T-helper 2 cell treated with Interferon-gamma antibody and Interleukin-4, amounts not matched to agents 100 ng/mL and 5 ng/mL, for 36 hours (primary cell): Measurements from ENCODE around the gene SEMA4B. TPM values are rescaled to one million over a fixed set of nuclear protein-coding genes. Genes with fewer than 3 reads are reported as not detected.

Experiments
- intact Hi-C: fragments of 100-400 bp; cut with micrococcal nuclease; formaldehyde crosslinking; loops from one replicate; pipeline ENCODE4 v1.15.1; 2023
- total RNA-seq: library from RNA; stranded (reverse); gene quantifications from 2 replicates; pipeline ENCODE4 v1.2.3, GENCODE V29; 2022

Gene SEMA4B
- total RNA-seq, 1 donor from 2014 or later, result 19.0 TPM

DNA sequence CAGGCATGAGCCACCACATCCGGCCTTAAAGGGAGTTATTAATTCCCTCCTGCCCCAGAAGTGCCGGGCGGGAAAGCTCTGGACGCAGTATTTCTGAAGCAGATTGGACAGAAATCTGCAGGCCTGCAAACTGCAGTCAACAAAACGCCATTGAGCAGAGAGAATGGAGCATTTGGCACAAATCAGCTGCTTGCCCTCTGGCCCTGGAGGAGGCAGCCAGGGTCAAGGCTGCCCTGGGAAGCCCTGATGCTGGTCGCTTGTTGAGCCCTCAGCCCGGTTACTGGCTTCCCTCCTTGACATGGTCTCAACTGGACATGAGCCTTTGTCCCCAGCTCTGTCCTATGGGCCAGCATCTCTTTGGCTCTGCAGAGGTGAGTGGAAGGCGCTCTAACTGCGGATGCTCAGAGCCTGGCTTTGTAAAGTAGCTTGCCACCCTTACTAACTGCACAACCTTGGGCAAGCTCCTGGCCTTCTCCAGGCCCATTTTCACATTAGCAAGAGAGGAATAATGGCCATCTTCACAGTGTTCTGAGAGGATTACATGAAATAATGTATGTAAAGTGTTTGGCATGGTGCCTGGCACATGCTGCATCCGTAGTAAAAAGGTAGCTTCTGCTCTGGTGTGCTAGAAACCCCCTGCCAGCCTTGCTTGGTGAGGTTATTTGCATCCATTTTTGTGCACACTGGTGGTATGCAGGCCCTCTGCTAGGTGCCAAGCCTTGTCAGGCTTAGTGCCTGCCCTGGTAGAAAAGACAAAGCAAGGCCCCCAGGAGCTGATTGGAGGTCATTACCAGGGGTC is 4.1 kb downstream of the SEMA4B start:
- intact Hi-C loops, result no loop called here

DNA sequence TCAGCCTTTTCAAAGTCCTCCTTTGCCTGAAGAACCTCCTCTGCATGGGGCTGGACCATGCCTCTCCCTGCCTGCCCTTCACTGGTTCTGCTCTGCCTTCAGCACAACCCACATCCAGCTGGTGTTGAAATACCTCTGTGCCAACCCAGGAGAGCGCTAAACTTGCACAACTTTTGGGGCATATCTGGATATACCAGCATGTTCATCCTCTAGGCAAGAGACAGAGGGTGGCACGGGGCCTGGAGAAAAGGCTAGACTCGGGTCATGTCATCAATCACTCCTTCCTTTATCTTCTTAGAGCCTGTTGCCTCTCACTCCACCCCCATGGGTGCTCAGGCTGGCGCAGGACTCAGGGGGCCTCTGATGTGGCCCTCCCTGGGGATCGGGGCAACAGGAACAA is 4.8 kb downstream of the SEMA4B start:
- intact Hi-C loops, result no loop called here

DNA sequence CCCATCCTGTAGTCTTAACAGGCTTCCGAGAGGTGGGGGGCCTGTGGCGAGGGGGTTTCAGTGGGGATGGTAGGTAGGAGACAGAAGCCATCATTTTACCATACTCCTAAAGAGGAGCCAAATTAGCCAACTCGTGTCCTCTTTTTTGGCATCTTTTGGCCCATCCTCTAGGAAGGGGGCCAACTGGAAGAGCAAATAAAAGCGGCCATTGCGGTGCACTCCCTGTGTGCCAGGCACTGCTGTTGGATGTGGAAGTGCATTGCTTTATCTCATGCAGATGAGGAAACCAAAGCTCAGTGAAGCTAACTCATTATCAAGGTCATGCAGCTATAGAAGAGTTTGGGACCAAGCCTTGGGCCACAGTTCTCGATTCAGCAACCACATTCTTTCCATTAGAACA is 6.1 kb downstream of the SEMA4B start:
- intact Hi-C loops, result no loop called here

DNA sequence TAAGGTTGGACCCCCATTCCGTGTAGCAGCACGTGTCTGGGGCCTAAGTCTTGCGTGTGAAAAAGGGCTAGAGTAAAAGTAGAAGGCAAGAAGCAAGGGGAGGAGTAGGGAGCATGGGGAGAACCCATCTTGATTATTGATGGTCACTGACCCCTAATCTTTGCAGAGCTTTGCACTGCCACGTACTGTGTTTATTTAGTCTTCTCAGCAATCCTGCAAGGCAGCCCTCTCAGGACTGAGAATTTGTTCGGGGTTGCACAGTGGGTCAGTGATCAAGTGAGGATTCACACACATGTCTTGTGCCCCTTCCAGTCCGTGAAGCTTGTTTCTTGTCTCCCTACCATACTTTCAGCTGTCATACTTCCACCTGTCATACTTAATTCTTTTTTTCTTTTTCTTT is 7.2 kb downstream of the SEMA4B start:
- intact Hi-C loops, result no loop called here

DNA sequence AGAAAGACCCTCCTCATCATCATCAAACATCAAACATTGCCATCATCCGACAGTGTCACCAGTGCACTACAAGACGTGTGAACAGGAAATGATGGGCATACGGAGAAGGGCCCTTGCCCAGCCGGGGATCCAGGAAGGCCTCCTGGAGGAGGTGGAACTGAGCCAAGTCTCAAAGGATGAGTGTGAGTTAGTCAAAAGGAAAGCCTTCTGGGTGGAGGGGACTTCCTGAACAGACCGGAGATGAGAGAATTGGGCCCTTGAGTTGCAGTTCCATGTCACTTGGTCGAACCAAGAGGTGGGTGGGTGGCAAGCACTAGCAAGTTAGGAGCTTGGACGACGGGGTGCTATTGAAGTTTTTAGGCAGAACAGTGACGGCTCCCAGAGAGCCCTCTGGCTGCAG is 8.5 kb downstream of the SEMA4B start:
- intact Hi-C loops, result no loop called here

DNA sequence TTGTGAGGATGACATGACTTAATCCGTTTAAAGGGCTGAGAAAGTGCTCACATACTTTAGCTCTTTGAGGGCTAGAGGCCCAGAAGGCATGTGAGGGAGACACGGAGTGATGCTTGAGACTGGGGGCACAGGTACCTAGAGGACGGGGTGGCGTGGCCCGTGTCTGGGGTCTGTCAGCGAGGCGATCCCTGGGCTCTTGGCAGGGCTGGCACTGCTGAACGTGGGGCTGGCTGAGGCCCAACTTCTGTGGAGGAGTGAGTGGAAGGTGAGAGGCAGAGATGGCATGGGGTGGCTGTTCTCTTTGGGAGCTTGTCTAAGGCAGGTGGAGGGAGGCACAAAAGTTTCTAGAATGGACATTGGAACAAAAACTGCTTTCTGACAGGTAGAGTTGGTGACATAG is 9.5 kb downstream of the SEMA4B start:
- intact Hi-C loops, result no loop called here

DNA sequence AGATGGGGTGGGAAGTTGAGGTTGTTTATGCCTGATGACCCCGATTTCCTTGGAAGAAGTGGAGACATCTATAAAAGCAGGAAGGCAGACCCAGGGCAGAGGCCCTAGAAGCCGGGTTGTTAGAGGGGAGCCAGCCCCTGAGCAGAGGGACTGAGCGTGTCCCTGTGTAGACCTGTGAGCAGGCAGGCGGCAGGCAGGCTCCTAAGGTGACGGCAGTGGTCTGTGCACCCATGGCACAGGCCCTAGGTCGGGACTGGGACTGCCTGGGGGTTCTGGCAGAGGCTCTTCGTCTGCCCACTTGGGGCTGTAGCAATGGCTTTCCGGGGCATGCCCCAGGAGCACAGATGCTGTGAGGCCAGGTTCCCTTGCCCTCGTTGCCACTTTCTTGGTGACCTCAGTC is 9.9 kb downstream of the SEMA4B start:
- intact Hi-C loops, result no loop called here

DNA sequence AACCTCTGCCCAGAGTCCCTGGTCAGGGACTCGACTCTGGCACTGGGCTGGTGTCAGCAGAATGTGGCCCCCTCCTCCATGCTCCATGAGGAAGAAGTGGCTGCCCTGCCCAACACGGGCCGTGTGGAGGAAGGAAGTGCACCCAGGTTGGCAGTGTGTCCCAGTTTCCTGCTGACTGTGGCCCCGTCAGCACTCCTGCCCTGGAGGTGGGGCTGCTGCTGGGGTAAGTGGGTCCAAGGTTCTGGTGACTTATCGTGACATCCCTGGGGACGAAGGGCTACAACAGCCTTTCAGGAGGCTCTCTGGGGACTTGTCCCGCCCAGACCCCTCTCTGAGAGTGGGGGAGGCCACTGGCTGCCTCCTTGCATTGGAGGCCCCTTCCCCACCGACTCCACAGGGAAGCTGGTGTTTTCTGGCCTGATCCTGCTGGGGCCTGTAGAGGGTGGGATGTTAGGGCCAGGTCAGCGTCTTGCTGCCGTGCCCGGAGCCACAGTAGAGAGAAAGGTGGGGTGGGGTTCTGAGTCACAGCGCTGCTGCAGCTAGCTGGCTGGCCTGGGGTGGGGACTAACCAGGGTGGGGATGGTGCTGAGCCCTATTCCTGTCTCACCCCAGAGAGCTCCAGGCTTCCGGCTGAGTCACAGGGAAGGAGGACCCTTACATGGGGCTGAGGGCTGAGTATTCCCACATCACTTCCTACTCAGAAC is 10.5 kb downstream of the SEMA4B start:
- intact Hi-C loops, result no loop called here

DNA sequence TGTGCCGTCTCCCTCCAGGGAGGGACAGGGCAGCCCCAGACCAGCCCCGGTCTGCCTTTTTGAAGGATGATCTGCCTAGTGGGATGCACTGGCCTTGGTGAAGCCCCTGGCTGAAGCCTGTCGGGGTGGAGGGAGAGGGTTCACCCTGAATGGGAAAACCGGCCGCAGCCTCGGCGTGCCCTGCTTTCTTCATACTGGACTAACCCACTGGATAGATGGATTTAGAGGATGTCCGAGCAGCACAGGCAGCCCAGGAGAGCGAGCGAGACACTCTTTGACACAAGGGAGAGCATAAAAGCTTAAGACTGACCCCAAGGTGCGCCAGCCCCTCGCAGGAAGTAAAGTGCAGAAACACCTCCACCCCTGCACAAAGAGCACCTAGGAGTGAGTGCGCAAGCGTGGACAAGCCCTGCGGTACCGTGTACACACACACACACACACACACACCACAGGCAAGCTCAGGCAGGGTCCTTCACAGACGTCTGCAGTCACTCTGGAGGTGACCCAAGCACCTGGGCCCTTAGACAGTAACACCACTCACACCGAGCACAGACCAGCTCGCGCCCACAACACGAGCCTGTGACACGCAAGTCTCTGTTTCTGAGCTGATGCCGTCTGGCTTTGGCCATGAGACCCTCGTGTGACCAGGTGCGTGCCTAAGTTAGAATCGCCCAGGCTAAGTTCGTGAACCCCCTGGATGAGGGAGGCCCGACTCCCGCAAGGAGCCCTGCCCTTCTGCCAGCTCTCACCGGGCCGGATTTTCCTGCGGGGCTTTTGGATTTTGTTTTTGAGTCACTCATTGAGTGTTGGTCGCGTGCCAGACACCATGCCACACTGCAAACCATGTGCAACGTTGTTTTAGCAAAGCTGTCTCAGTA is 11.3 kb downstream of the SEMA4B start:
- intact Hi-C loops, result no loop called here

DNA sequence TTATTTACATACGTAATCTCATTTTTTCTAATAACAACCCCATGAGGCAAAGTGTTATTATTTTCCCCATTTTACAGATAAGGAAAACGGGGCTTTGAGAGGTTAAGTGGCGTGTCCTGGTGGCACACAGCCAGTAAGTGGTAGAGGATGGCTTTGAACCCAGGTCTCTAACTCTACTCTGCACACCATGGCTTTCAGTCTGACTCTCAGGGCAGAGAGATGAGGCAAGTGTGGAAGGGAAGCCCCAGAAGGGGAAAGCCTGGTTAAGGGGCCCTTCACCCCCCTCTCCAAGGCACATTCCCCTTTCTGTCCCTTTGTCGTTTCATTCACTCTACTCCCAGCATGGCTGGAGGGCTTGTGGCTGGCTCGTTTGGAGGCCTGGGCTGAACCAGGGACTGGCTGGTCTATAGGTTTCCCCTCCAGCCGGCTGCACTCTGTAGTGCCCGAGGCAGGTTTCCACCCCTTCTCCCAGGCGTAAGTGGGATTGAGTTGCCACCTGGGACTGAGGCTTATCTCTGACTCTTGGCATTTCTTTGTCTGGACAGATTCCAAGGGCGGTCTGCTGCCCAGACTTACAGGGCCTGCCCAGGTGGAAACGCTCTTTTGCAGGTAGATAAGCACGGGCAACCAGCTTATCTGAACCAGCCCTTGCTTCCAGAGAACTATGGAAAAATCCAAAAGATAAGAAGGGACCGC is 12.1 kb downstream of the SEMA4B start:
- intact Hi-C loops, result no loop called here

DNA sequence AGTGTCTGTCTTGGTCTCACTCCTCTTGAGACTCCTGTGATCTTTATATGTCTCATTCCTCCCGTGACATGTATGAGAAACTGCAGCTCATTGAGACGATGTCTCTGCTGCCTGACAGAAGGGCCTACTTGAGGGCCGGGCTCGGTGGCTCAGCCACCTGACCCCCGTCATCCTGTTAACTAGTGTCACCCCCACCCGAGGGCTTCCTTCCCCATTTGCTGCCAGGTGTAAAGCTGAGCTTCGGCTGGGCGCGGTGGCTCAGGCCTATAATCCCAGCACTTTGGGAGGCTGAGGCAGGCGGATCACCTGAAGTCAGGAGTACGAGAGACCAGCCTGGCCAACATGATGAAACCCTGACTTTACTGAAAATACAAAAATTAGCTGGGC is 12.7 kb downstream of the SEMA4B start:
- intact Hi-C loops, result no loop called here

DNA sequence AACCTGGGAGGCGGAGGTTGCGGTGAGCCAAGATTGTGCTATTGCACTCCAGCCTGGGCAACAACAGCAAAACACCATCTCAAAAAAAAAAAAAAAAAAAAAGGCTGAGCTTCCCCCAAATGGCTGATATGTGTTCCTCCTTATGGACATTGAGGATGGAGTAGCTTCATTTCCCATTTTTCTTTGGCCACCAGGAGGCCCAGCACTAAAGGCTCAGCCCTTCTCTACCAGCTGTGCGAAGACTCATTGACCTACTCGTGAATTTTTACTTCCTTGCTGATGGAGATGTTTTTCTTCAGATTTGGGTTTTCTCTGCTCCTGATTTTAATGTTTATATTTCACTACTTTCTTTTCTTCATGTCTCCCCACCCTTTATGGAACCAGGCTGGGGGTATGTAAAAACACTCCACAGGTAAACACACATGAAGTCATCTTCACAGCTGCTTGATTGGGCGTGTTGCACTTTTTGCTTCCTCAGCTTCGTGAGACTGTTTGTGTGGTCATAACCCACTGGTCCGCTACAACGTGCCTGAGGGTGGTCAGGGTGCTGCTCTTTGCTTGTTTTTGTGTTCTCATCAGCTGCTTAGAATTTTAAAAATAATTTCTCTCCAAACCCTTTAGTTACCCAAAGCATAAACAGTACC is 13.5 kb downstream of the SEMA4B start:
- intact Hi-C loops, result no loop called here

DNA sequence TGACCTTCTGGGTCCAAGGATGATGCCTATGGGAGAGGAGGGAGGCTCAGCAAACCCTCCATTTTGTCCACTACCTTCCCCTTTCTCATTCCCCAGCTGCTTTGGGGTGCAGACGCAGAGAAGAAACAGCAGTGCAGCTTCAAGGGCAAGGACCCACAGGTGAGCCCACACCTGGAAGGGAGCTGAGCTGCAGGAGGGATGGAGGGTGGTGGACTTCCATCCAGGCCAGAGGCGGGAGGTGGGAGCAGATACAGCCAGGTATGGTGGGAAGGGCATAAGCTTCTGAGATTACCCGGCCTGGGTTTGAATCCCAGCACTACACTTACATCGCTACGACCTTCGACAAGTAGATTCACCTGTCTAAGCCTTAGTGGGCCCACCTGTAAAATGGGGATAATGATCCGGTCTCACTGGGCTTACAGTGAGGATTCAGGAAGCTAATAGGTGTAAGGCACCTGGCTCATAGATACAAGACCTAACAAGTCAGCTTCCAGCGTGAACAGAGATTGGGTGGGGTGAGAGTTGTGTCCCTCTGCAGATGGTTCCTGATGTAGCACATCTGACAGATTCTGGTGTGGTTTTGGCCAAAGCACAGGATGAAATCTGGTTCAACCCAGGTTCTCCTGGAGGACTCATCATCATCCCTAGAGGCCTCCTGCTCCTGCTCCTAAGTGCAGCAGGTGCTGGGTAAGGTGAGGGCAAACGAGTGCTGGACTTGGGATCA is 16.7 kb downstream of the SEMA4B start:
- intact Hi-C loops, result no loop called here

DNA sequence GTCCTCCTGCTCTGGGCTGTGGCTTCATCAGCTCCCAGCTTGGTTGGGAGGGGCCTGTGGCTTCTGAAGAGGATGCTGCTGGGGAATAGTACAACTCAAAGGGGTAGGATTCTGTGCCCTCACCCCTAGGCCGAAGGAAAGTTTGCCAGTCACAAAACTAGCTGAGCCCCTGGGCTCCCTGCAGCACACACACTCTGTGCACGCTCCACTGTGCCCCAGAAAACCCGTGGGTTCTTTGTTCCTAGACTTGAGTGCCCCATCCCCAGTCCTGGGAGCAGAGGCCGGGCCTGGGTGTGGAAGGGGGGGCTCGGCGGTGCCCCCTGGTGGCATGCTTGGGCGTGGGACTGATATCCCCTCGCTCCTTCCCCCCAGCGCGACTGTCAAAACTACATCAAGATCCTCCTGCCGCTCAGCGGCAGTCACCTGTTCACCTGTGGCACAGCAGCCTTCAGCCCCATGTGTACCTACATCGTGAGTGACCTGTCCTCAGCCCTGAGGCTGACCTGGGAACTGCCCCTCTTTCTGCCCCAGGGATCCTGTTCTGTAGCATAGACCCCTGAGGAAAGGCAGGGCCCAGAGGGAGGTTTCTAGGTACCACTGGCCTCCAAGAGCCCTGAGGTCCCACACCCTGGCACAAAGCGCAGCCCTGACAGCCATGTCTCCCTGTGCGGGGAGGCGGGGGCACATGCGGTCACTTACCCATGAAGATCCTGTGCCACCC is 18.5 kb downstream of the SEMA4B start:
- intact Hi-C loops, result loop anchor here (1.0 kb wide), 1 partner anchor 76 kb away; no protein-coding TSS in a partner anchor

DNA sequence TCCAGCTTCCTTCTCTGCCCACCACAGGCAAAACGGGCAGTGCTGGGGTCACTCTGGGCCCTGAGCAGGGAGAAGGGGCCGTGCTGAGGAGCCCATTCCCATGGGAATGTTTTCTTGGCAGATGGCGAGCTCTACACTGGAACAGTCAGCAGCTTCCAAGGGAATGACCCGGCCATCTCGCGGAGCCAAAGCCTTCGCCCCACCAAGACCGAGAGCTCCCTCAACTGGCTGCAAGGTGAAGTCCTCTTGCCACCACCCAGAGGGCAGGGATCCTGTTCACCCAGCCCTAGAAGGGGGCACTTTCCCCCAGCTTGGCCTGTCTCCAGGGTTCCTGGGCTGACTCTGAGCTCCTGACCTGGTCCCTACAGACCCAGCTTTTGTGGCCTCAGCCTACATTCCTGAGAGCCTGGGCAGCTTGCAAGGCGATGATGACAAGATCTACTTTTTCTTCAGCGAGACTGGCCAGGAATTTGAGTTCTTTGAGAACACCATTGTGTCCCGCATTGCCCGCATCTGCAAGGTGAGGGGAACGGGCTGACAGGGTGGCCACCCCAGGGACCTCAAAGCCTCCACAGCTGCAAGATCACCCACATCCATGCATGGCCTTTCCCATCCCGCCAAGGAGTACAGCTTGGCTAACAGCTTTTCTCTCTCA is 20.2 kb downstream of the SEMA4B start:
- intact Hi-C loops, result no loop called here

DNA sequence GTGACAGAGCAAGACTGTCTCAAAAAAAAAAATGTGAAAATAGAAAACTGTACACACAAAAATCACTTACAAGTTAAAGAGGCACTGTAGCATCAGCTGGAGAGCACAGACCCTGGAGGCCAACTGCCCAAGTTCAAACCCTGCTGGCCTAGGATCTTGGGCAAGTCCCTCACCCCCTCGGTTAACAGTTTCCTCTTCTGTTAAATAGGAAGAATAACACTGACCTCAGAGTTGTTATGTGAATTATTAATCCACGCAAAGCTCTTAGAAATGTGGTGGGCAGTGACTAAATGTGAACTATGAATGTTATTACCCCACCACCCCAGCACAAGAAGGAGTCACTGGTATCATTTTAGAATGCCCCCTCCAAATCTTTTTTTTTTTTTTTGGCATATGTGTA is 21.4 kb downstream of the SEMA4B start:
- intact Hi-C loops, result no loop called here

DNA sequence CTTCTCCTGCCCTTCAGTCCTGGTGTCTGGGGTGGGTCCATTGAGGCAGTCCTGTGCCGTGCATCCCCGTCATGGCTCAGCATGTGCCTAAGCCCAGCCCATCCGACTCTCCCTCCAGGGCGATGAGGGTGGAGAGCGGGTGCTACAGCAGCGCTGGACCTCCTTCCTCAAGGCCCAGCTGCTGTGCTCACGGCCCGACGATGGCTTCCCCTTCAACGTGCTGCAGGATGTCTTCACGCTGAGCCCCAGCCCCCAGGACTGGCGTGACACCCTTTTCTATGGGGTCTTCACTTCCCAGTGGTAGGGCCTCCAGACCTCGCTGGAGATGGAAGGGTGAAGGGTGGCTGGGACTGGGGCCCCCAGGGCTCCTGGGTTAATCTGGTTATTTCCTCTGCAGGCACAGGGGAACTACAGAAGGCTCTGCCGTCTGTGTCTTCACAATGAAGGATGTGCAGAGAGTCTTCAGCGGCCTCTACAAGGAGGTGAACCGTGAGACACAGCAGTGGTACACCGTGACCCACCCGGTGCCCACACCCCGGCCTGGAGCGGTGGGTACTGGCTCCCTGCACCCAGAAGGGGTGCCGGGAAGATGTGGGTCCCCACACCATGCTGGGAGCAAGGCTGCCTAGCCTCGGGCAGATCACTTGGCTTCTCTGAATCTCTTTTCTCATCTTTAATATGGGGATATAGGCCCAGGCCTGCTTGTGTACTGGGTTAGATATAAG is 22.5 kb downstream of the SEMA4B start:
- intact Hi-C loops, result no loop called here

DNA sequence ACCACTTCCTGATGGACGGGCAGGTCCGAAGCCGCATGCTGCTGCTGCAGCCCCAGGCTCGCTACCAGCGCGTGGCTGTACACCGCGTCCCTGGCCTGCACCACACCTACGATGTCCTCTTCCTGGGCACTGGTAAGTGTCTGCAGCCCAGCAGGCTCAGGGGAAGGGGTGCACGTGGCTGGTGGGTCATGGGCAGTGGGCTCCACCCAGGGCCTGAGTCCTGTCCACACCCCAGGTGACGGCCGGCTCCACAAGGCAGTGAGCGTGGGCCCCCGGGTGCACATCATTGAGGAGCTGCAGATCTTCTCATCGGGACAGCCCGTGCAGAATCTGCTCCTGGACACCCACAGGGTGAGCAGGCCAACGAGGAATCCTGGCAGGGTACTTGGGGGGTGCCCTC is 23.9 kb downstream of the SEMA4B start:
- intact Hi-C loops, result no loop called here
